Left forelimb (tissue), 1 donor: ENCODE data around the gene POLD2.

Source experiments
- DNase-seq: peaks from one replicate; pipeline ENCODE4 v3.0.0-alpha.2; 2018; ENCODE audit warnings: low spot score

Gene POLD2

GRCh38 chr7:44064791-44065430 is 58.4 kb downstream of the POLD2 start:
- DNase-seq = no peak
